IMR-90 (cell line): ENCODE results near the gene ADAMTS16. TPM values are rescaled to one million over a fixed set of nuclear protein-coding genes. Genes with fewer than 3 reads are reported as not detected.

Experiments
- ATAC-seq: fragments of 200-7000 bp; cut with Tn5 transposase; 2 replicates; pipeline ENCODE4 v1.9.1; 2020; ENCODE audit warnings: low read depth, mild to moderate bottlenecking, moderate library complexity
- BruUV-seq: library from RNA; stranded (reverse); fragments of 400-500 nt; replicated peaks from 2 replicates; lab custom pipeline; 2021; lab: Mats Ljungman, UMichigan
- CTCF ChIA-PET: fragments of 300-600 bp; formaldehyde crosslinking; extraction: SDS; loops from one replicate; lab custom pipeline; 2021; ENCODE audit warnings: antibody characterized with exemption; lab: Yijun Ruan, JAX
- POLR2A ChIA-PET: fragments of 300-600 bp; sonication (Branson Sonifier 250); formaldehyde crosslinking; loops from one replicate; lab custom pipeline; 2022; ENCODE audit warnings: antibody characterized with exemption; ENCODE audit not compliant: unreplicated experiment; lab: Charles Lee
- DNase-seq: peaks from one replicate; pipeline ENCODE4 v3.0.0; 2013
- H2AFZ ChIP-seq: replicated peaks from 2 replicates; pipeline ENCODE3; 2013; ENCODE audit warnings: low read length, mild to moderate bottlenecking; ENCODE audit not compliant: poor library complexity
- H2AK5ac ChIP-seq: 2 replicates; pipeline ENCODE4 v1.6.1; 2013; ENCODE audit warnings: low read depth, low read length, inconsistent platforms
- H2AK9ac ChIP-seq: replicated peaks from 2 replicates; pipeline ENCODE3; 2013; ENCODE audit warnings: mild to moderate bottlenecking, low read depth, low read length, moderate library complexity; ENCODE audit not compliant: poor library complexity
- H2BK120ac ChIP-seq: 2 replicates; pipeline ENCODE4 v1.6.1; 2013; ENCODE audit warnings: low read depth, low read length, inconsistent platforms
- H2BK15ac ChIP-seq: 3 replicates; pipeline ENCODE4 v1.6.1; 2013; ENCODE audit warnings: low read depth, low read length, inconsistent platforms
- H2BK20ac ChIP-seq: 2 replicates; pipeline ENCODE4 v1.6.1; 2013; ENCODE audit warnings: low read depth, mild to moderate bottlenecking, inconsistent platforms, low read length, moderate library complexity
- H2BK5ac ChIP-seq: 2 replicates; pipeline ENCODE4 v1.6.1; 2013; ENCODE audit warnings: mild to moderate bottlenecking, low read depth, low read length, inconsistent platforms; ENCODE audit not compliant: poor library complexity, severe bottlenecking
- H3K14ac ChIP-seq: replicated peaks from 2 replicates; pipeline ENCODE4 v1.6.1; 2013; ENCODE audit warnings: low read depth, low read length, inconsistent platforms
- H3K18ac ChIP-seq: 2 replicates; pipeline ENCODE4 v1.6.1; 2013; ENCODE audit warnings: low read depth, low read length, control low read depth
- H3K23ac ChIP-seq: 2 replicates; pipeline ENCODE4 v1.6.1; 2013; ENCODE audit warnings: low read depth, low read length, inconsistent platforms
- H3K27ac ChIP-seq: 2 replicates; pipeline ENCODE4 v1.5.1; 2013; ENCODE audit warnings: mild to moderate bottlenecking, control low read depth, low read length; ENCODE audit not compliant: insufficient read depth
- H3K27me3 ChIP-seq: 2 replicates; pipeline ENCODE4 v1.6.1; 2013; ENCODE audit warnings: low read length; ENCODE audit not compliant: control insufficient read depth, insufficient read depth
- H3K36me3 ChIP-seq: 2 replicates; pipeline ENCODE4 v1.6.1; 2013; ENCODE audit warnings: low read length, mixed read lengths; ENCODE audit not compliant: control insufficient read depth, insufficient read depth
- H3K4ac ChIP-seq: 2 replicates; pipeline ENCODE4 v1.6.1; 2013; ENCODE audit warnings: low read depth, low read length, inconsistent platforms
- H3K4me1 ChIP-seq: 2 replicates; pipeline ENCODE4 v1.6.1; 2013; ENCODE audit warnings: low read length, mixed read lengths; ENCODE audit not compliant: control insufficient read depth, insufficient read depth
- H3K4me2 ChIP-seq: 2 replicates; pipeline ENCODE4 v1.6.1; 2013; ENCODE audit warnings: low read depth, mild to moderate bottlenecking, control low read depth, low read length, moderate library complexity
- H3K4me3 ChIP-seq: 2 replicates; pipeline ENCODE4 v1.5.1; 2013; ENCODE audit warnings: low read depth, mild to moderate bottlenecking, control low read depth, low read length, moderate library complexity; ENCODE audit not compliant: insufficient read depth
- H3K56ac ChIP-seq: 2 replicates; pipeline ENCODE4 v1.6.1; 2013; ENCODE audit warnings: low read length, inconsistent platforms; ENCODE audit not compliant: insufficient read depth; ENCODE audit errors: extremely low read depth
- H3K79me1 ChIP-seq, 2 experiments: 2 replicates each; pipeline ENCODE4 v1.6.1; 2013; ENCODE audit warnings: low read length in 2 of 2, inconsistent platforms in 1 of 2, low read depth in 1 of 2
- H3K9ac ChIP-seq: 2 replicates; pipeline ENCODE4 v1.6.1; 2013; ENCODE audit warnings: low read depth, low read length, control low read depth
- H3K9me1 ChIP-seq: 2 replicates; pipeline ENCODE4 v1.6.1; 2013; ENCODE audit warnings: low read length, inconsistent platforms; ENCODE audit not compliant: insufficient read depth
- H3K9me3 ChIP-seq: 2 replicates; pipeline ENCODE4 v1.6.1; 2013; ENCODE audit warnings: low read length; ENCODE audit not compliant: control insufficient read depth, insufficient read depth
- H4K20me1 ChIP-seq: 2 replicates; pipeline ENCODE4 v1.6.1; 2013; ENCODE audit warnings: low read length, inconsistent platforms; ENCODE audit not compliant: insufficient read depth
- H4K5ac ChIP-seq: 2 replicates; pipeline ENCODE4 v1.6.1; 2013; ENCODE audit warnings: mild to moderate bottlenecking, low read depth, low read length, control low read depth
- H4K8ac ChIP-seq, 2 experiments: 2 replicates each; pipeline ENCODE4 v1.6.1; 2013; ENCODE audit warnings: low read depth in 2 of 2, low read length in 2 of 2, control low read depth in 1 of 2, inconsistent platforms in 1 of 2
- H4K91ac ChIP-seq: 2 replicates; pipeline ENCODE4 v1.6.1; 2013; ENCODE audit warnings: low read depth, low read length, inconsistent platforms; ENCODE audit not compliant: insufficient read depth
- BHLHE40 ChIP-seq: fragments of 150-350 bp; IDR thresholded peaks from 2 replicates; pipeline ENCODE4 v1.6.1; 2016; ENCODE audit warnings: mild to moderate bottlenecking, low read depth, low read length
- CEBPB ChIP-seq: IDR thresholded peaks from 2 replicates; pipeline ENCODE4 v1.6.1; 2012; ENCODE audit warnings: low read depth, low read length, improper control_type of control experiment
- CHD1 ChIP-seq: IDR thresholded peaks from 2 replicates; pipeline ENCODE4 v1.6.1; 2012; ENCODE audit warnings: low read depth, low read length, improper control_type of control experiment
- CTCF ChIP-seq: conservative IDR thresholded peaks from 2 replicates; pipeline ENCODE4 v1.5.1; 2012; ENCODE audit warnings: mild to moderate bottlenecking, low read depth, low read length, improper control_type of control experiment
- ELK1 ChIP-seq: fragments of 150-350 bp; IDR thresholded peaks from 2 replicates; pipeline ENCODE4 v1.6.1; 2016; ENCODE audit warnings: low read depth, mild to moderate bottlenecking, low read length, moderate library complexity, borderline replicate concordance
- FOS ChIP-seq: fragments of 150-350 bp; IDR thresholded peaks from 2 replicates; pipeline ENCODE4 v1.6.1; 2016; ENCODE audit warnings: low read depth, low read length
- MAFK ChIP-seq: IDR thresholded peaks from 2 replicates; pipeline ENCODE4 v1.6.1; 2012; ENCODE audit warnings: low read depth, low read length, improper control_type of control experiment
- MAZ ChIP-seq: IDR thresholded peaks from 2 replicates; pipeline ENCODE4 v1.6.1; 2012; ENCODE audit warnings: low read depth, mild to moderate bottlenecking, low read length, improper control_type of control experiment, moderate library complexity, borderline replicate concordance
- MXI1 ChIP-seq: IDR thresholded peaks from 2 replicates; pipeline ENCODE4 v1.6.1; 2012; ENCODE audit warnings: low read depth, mild to moderate bottlenecking, low read length, moderate library complexity, borderline replicate concordance
- NFE2L2 ChIP-seq: fragments of 150-350 bp; IDR thresholded peaks from 2 replicates; pipeline ENCODE4 v1.6.1; 2016; ENCODE audit warnings: low read depth, mild to moderate bottlenecking, low read length
- POLR2A ChIP-seq: IDR thresholded peaks from 2 replicates; pipeline ENCODE4 v1.6.1; 2012; ENCODE audit warnings: mild to moderate bottlenecking, low read depth, low read length
- RAD21 ChIP-seq: IDR thresholded peaks from 2 replicates; pipeline ENCODE4 v1.6.1; 2012; ENCODE audit warnings: low read length, improper control_type of control experiment
- RCOR1 ChIP-seq: IDR thresholded peaks from 2 replicates; pipeline ENCODE4 v1.6.1; 2012; ENCODE audit warnings: mild to moderate bottlenecking, low read length, improper control_type of control experiment; ENCODE audit not compliant: insufficient replicate concordance
- RFX5 ChIP-seq: IDR thresholded peaks from 2 replicates; pipeline ENCODE4 v1.8.0; 2012; ENCODE audit warnings: low read depth, mild to moderate bottlenecking, low read length, moderate library complexity
- SMC3 ChIP-seq: fragments of 150-350 bp; IDR thresholded peaks from 2 replicates; pipeline ENCODE4 v1.6.1; 2016; ENCODE audit warnings: low read depth, mild to moderate bottlenecking, antibody characterized with exemption, low read length, moderate library complexity
- USF2 ChIP-seq: fragments of 150-350 bp; IDR thresholded peaks from 2 replicates; pipeline ENCODE4 v1.6.1; 2017; ENCODE audit warnings: mild to moderate bottlenecking, antibody characterized with exemption, low read length, low read depth
- WGBS, 2 experiments: methylation state at CpG; one replicate each; pipeline versions ENCODE4 v1.1.5 to v1.1.7; 2013; ENCODE audit warnings: missing lambda C conversion rate in 2 of 2; ENCODE audit not compliant: insufficient read length in 1 of 2; ENCODE audit errors: extremely low coverage in 2 of 2; 5-methylcytosine and 5-hydroxymethylcytosine counted together
- dilution Hi-C: fragments of 300-500 bp; cut with HindIII; formaldehyde crosslinking; loops from one replicate; pipeline ENCODE4 v1.14.3; 2018; ENCODE audit warnings: low sequenced_read_pairs; ENCODE audit not compliant: unreplicated experiment
- in situ Hi-C: fragments of 300-500 bp; cut with MboI; formaldehyde crosslinking; loops from 3 replicates; pipeline ENCODE4 v1.14.3; 2019; ENCODE audit warnings: low sequenced_read_pairs, inconsistent platforms, mixed read lengths
- intact Hi-C: fragments of 100-400 bp; cut with micrococcal nuclease; formaldehyde crosslinking; loops from 2 replicates; pipeline ENCODE4 v1.10.0; 2022
- polyA plus RNA-seq, 3 experiments: library from polyadenylated mRNA; depleted of rRNA; stranded (reverse); fragments of >200 nt; gene quantifications; 2 replicates each; pipeline ENCODE4 v1.2.3, GENCODE V29; 2012; ENCODE audit warnings: low replicate concordance in 1 of 3
- total RNA-seq: library from RNA; depleted of rRNA; stranded (reverse); fragments of >200 nt; gene quantifications from 2 replicates; pipeline ENCODE4 v1.2.3, GENCODE V29; 2012

Gene ADAMTS16
- total and polyA plus RNA-seq, 2 of the 4 experiments (the other 2 are of a cell fraction) = 0.09 to 0.18 TPM

GRCh38 chr5:5359618-5360017 is 219.5 kb downstream of the ADAMTS16 start:
- no peak overlapping the region for H3K18ac ChIP-seq
- no peaks in the 10 kb centered on the region for H3K27me3 ChIP-seq
- DNase-seq = no peak
- CTCF ChIA-PET = no interaction called here
- no peak for ATAC-seq
- BruUV-seq = no TSS peak
- no peaks in the 10 kb centered on the region for H3K36me3 ChIP-seq
- H3K4me1 ChIP-seq = no peaks in the 10 kb centered on the region
- no peak overlapping the region for H3K14ac ChIP-seq
- no peak overlapping the region for H2BK15ac ChIP-seq
- no peak overlapping the region for H4K91ac ChIP-seq
- no peaks in the 10 kb centered on the region for H3K79me1 ChIP-seq
- H3K4me2 ChIP-seq = no peak overlapping the region
- TF ChIP-seq RCOR1 (no peak), NFE2L2 (no peak), RFX5 (no peak), ELK1 (no peak), CTCF (no peak), SMC3 (no peak), RAD21 (no peak), FOS (no peak), BHLHE40 (no peak), CEBPB (no peak), CHD1 (no peak), POLR2A (no peak), MXI1 (no peak), USF2 (no peak), MAZ (no peak), MAFK (no peak)
- no peaks in the 10 kb centered on the region for H4K20me1 ChIP-seq
- H2AFZ ChIP-seq = no peak overlapping the region
- intact Hi-C loops = no loop called here
- H3K4ac ChIP-seq = no peak overlapping the region
- H2BK5ac ChIP-seq = no peak overlapping the region
- H2AK5ac ChIP-seq = no peak overlapping the region
- no peak overlapping the region for H3K4me3 ChIP-seq
- no peak overlapping the region for H3K9ac ChIP-seq
- in situ Hi-C loops = no loop called here
- no peak overlapping the region for H3K27ac ChIP-seq
- no peak overlapping the region for H2BK20ac ChIP-seq
- H2AK9ac ChIP-seq = no peak overlapping the region
- H3K9me1 ChIP-seq = no peaks in the 10 kb centered on the region
- WGBS, 2 experiments = 64% methylated on average over 8 of the region's 9 CpGs; no CpG with 5 or more reads in 1 of the 2 experiments
- H4K8ac ChIP-seq = no peak overlapping the region
- no peak overlapping the region for H2BK120ac ChIP-seq
- POLR2A ChIA-PET = no interaction called here
- dilution Hi-C loops = no loop called here
- peaks cover 2% of the 10 kb centered on the region; the same call in 1 of the 2 replicates for H3K9me3 ChIP-seq
- no peak overlapping the region for H4K5ac ChIP-seq
- no peak overlapping the region for H3K23ac ChIP-seq
- no peak overlapping the region for H3K56ac ChIP-seq
